A375 (cell line): ENCODE results near the gene CCL21. TPM values are rescaled to one million over a fixed set of nuclear protein-coding genes. Genes with fewer than 3 reads are reported as not detected.

ENCODE experiments used
- small RNA-seq: library from RNA; depleted of rRNA; stranded (forward); fragments of <200 nt; gene quantifications from one replicate; pipeline ENCODE3, GENCODE V24; 2014
- total RNA-seq: library from RNA; depleted of rRNA; stranded (reverse); fragments of >200 nt; shearing (Covaris generic); gene quantifications from 2 replicates; pipeline ENCODE4 v1.2.3, GENCODE V29; 2014; rRNA removed

CCL21 gene, protein sequence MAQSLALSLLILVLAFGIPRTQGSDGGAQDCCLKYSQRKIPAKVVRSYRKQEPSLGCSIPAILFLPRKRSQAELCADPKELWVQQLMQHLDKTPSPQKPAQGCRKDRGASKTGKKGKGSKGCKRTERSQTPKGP
- total RNA-seq: not detected in 2 replicates

DNA sequence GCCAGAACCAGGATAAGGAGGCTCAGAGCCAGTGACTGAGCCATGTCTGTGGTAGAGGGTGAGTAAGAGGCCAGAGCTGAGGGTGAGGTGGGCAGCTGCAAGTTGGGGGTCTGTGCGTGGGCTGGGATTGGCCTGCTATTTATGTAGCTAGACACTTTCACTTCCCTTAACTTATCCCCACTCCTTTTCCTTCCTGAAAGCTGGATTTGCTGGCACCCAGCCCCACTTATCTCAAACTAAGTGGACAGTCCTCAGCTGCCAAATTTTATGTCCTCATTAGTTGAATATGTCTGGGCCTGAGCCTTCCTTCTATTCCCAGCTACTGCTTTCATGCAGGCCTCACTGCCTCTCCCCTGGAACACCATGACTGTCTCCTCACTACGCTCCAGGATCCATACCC lies at the start of gene CCL21:
Gene CCL21 (minus strand): TSS at position 114 of the 400 bp plus-strand sequence. CDS start 70 bp downstream, at position 44.

DNA sequence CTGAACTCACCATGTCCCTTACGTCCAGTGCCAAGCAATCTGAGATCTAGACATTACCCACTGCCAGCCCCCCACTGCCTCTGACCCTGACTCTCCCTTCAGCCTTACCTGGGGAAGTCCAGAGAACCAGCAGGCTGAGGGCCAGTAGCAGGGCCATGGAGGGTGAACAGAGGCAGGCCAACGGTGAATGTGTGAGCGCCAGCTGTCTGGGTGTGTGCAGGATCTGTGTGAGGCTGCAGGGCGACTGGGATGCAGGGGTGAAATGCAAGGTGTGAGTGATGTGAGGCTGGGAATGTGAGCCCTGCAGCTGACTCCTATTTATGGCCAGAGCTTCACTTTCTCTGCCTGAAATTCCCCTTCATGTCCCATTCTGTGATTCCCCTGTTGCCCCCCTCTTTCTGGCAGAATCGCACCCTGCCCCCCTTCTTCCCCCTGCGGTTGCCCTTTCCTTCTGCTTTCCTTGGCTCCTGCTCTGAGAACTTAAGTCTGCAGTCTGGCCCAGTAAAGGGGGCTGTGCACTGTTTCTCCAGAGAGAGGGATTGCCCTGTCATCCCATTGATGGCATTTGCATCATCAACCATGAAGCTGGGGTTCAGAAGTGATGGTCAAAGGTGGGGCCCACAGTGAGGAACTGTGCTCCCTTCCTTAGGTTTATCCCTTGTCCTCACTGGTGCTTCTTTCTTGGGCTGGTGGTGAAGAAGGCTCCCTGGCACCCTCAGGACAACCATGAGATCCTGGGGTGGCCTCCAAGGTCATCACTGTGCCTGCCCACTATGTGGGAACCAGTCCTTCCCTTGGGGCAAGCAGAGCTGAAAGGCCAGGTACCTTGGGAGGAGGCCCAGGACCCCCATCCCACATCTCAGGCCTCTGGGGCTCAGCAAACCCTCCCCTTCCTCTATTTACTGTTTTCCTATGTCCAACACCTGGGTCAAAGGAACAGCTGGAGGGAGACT lies 18.7 kb downstream of the CCL21 start, which contains the start of gene CCL19:
Gene CCL19 (minus strand): TSS at position 294 of the 953 bp plus-strand sequence. CDS start 137 bp downstream, at position 157.

DNA sequence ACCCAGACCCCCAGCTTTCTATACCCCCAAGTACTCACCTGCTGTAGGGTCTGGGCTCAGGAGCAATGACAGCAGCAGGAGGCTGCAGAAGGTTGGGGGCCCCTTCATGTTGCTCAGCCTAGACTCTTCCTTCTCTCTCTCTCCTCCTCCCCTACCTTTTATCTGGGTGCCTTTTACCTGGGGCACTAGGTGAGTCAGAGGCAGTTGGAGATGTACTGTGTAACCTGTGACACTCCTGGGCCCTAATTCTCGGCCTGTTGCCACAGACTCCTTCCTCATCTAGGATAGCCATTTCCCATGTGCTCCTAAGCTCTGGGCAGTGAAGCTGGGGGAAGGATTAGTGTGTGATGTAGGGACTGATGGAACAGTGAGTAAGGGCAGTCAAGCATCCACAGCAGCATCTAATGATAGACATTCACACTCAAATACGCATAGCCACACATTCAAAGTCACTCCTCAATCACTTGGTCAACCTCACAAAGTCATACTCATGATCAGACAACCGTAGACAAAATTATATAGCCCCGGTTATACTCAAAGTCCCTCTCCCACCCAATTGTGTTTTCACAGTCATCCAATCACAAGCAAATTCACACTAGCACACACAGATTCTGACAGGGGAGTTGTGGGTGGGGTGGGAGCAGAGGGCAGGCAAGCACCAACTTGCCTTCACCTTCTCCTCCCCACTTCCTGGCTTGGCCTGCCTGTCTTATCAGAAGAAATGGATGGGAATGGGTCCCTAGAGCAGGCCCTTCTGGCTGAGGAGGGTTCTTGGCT lies 47.2 kb downstream of the CCL21 start, which contains the start of gene CCL27:
Gene CCL27 (minus strand): TSS at position 132 of the 777 bp plus-strand sequence. CDS start 24 bp downstream, at position 108.

Small RNAs within 50 kb of the gene (small RNA-seq; reads per million reads assigned to genes)
- not detected for gene CCL27

Other genes with a start within 250 kb of the CCL21 start
- not detected in 2 replicates for gene ENHO, start 187.1 kb downstream of the CCL21 start, total RNA-seq
- not detected in 2 replicates for gene CNTFR, start 120.4 kb downstream of the CCL21 start, total RNA-seq
- 33.3 TPM in 2 replicates for gene RPP25L, start 98.0 kb downstream of the CCL21 start, total RNA-seq
- gene DCTN3, start 89.6 kb downstream of the CCL21 start, total RNA-seq: 112 and 120 TPM in 2 replicates
- 0.11 TPM in 1 of 2 replicates, not detected in the other for gene ARID3C, start 81.1 kb downstream of the CCL21 start, total RNA-seq
- 151 and 169 TPM in 2 replicates for gene SIGMAR1, start 72.3 kb downstream of the CCL21 start, total RNA-seq
- gene GALT, start 63.5 kb downstream of the CCL21 start, total RNA-seq: 24.6 and 32.5 TPM in 2 replicates
- gene IL11RA, start 58.0 kb downstream of the CCL21 start, total RNA-seq: 8.3 and 11.1 TPM in 2 replicates
- 0.23 and 0.50 TPM in 2 replicates for gene CCL27, start 47.5 kb downstream of the CCL21 start, total RNA-seq
- not detected in 2 replicates for gene CCL19, start 18.9 kb downstream of the CCL21 start, total RNA-seq
- gene PHF24, start 248.1 kb upstream of the CCL21 start, total RNA-seq: not detected in 2 replicates